ENCODE data around the gene RC3H2. TPM values are rescaled to one million over a fixed set of nuclear protein-coding genes. Genes with fewer than 3 reads are reported as not detected.

RC3H2 gene
- total RNA-seq, 4 donors from 2014 or later = 27.9 to 48.7 (median 41.7) TPM

- Histone ChIP-seq H3K27ac (peak within 1 kb of the TSS; percentile 83 to 92 (median 84)), H3K9me3 (no peaks in the 10 kb centered on the region), H3K4me3 (peak within 1 kb of the TSS; percentile 83 to 98 (median 90)), H3K27me3 (no peaks in the 10 kb centered on the region), H3K4me1 (peaks cover 0 to 30% (median 7%) of the 10 kb centered on the region in 4 donors), H3K36me3 (peaks cover 0 to 22% (median 0%) of the 10 kb centered on the region in 3 donors)
- TF ChIP-seq CTCF (IDR thresholded peaks at IDR 0.05) (no peak), POLR2A (IDR thresholded peaks at IDR 0.05) (peak; percentile 68 to 74)
- DNase-seq = peak; percentile 99 to 100 (median 99)
Measured at GRCh38 chr9:122940749-122941581, 35.8 kb upstream of the RC3H2 start, which contains the start of gene RABGAP1. TSS of gene RABGAP1 (plus strand) at chr9:122941020. CDS start at chr9:122957060, 16,040 bp downstream.

DNA sequence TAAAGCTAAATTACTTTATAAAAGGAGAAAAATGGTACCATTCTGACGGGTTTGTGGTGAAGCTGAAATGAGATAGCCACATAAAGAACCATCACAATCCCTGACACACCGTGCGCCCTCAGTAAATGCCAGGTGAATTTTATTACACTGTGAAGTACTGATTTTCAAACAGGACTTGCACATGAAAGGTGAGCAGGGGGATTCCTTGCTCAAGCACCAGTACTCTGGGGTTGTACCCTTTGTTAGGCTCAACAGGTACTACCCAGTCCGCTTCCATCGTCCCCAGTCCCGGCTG lies 35.2 kb upstream of the RC3H2 start:
- peaks cover 0 to 22% (median 0%) of the 10 kb centered on the region in 3 donors for H3K36me3 ChIP-seq
- no peak for DNase-seq
- peaks cover 0 to 24% (median 7%) of the 10 kb centered on the region in 4 donors for H3K4me1 ChIP-seq
- H3K27me3 ChIP-seq = no peaks in the 10 kb centered on the region
- H3K4me3 ChIP-seq = peak overlapping the region in 3 of 4 donors; percentile 83 to 98 (median 94)
- TF ChIP-seq POLR2A (IDR thresholded peaks at IDR 0.05) (no peak), CTCF (IDR thresholded peaks at IDR 0.05) (no peak)
- peak overlapping the region; percentile 51 to 92 (median 84) for H3K27ac ChIP-seq
- H3K9me3 ChIP-seq = no peaks in the 10 kb centered on the region

- H3K4me3 ChIP-seq = no peak overlapping the region
- DNase-seq = no peak
- no peaks in the 10 kb centered on the region for H3K27me3 ChIP-seq
- peaks cover 0 to 22% (median 0%) of the 10 kb centered on the region in 3 donors for H3K36me3 ChIP-seq
- TF ChIP-seq POLR2A (IDR thresholded peaks at IDR 0.05) (no peak), CTCF (IDR thresholded peaks at IDR 0.05) (no peak)
- H3K4me1 ChIP-seq = peaks cover 0 to 16% (median 7%) of the 10 kb centered on the region in 4 donors
- no peaks in the 10 kb centered on the region for H3K9me3 ChIP-seq
- H3K27ac ChIP-seq = no peak overlapping the region
Measured at GRCh38 chr9:122939601-122940000, 34.4 kb upstream of the RC3H2 start.

DNA sequence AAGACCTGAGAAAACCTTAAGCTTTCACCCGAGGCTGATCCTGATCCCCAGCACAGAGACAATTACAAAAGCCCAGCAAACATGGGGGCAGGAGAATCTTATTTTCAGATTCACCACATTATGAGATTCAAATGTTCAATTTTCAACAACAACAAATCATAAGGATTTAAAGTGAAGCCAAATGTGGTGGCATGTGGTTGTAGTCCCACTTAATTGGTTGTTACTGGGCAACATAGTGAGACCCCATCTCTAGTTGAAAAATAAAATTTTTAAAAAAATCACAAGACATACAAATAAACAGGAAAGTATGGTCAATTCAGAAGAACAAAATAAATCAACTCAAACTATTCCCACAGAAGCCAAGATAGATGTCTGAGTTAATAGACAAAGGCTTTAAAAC lies 31.7 kb upstream of the RC3H2 start:
- no peaks in the 10 kb centered on the region for H3K9me3 ChIP-seq
- peaks cover 0 to 22% (median 0%) of the 10 kb centered on the region in 3 donors for H3K36me3 ChIP-seq
- no peak for DNase-seq
- H3K4me3 ChIP-seq = no peak overlapping the region
- peaks cover 3 to 16% (median 8%) of the 10 kb centered on the region in 4 donors for H3K4me1 ChIP-seq
- no peak overlapping the region for H3K27ac ChIP-seq
- H3K27me3 ChIP-seq = no peaks in the 10 kb centered on the region
- no peak for TF ChIP-seq CTCF (IDR thresholded peaks at IDR 0.05)
- TF ChIP-seq POLR2A (IDR thresholded peaks at IDR 0.05) = no peak

- no peaks in the 10 kb centered on the region for H3K9me3 ChIP-seq
- no peak for DNase-seq
- H3K27me3 ChIP-seq = no peaks in the 10 kb centered on the region
- no peak for TF ChIP-seq CTCF (IDR thresholded peaks at IDR 0.05)
- TF ChIP-seq POLR2A (IDR thresholded peaks at IDR 0.05) = no peak
- no peak overlapping the region for H3K4me3 ChIP-seq
- peaks cover under 1 to 16% (median 7%) of the 10 kb centered on the region in 4 donors for H3K4me1 ChIP-seq
- H3K27ac ChIP-seq = no peak overlapping the region
- H3K36me3 ChIP-seq = peaks cover 0 to 22% (median 0%) of the 10 kb centered on the region in 3 donors
Measured at GRCh38 chr9:122936464-122936863, 31.3 kb upstream of the RC3H2 start.

All from Peyer's patch (tissue), 4 donors.